ENCODE measurements around the gene MBOAT7. TPM values are rescaled to one million over a fixed set of nuclear protein-coding genes. Genes with fewer than 3 reads are reported as not detected.
A peak's percentile ranks its signal among the peaks of the same experiment; 100 is the strongest.
"Not testable (repeated sequence)": the region's sequence is repeated elsewhere in the genome, so short reads cannot be mapped to it uniquely, and the experiment has no call there.

The MBOAT7 gene
- 91.5 and 99.1 TPM in 2 replicates for total RNA-seq
- long read RNA-seq, transcript MBOAT7-201 (8 exons, 2,529 nt) = major isoform, 6 of 23 reads
- long read RNA-seq, transcript MBOAT7-212 (2 exons, 3,039 nt) = major isoform, 6 of 23 reads
- long read RNA-seq, partial matches to known transcripts = 4 of 23 reads
- long read RNA-seq, other reads (novel, unspliced or antisense) = 7 of 23 reads

- no peaks in the 10 kb centered on the region for H3K27me3 Mint-ChIP-seq
- peak within 1 kb of the TSS; percentile 88 for H3K4me3 Mint-ChIP-seq (ENCODE audit: low read depth)
- no peaks in the 10 kb centered on the region for H3K9me3 Mint-ChIP-seq (ENCODE audit: low read depth)
- peak; percentile 61 for TF ChIP-seq CTCF (IDR thresholded peaks at IDR 0.05; ENCODE audit: unreplicated experiment)
- H3K36me3 Mint-ChIP-seq (ENCODE audit: insufficient read depth) = peaks cover 10% of the 10 kb centered on the region
- peak within 1 kb of the TSS; percentile 99 for H3K27ac Mint-ChIP-seq
- H3K4me1 Mint-ChIP-seq (ENCODE audit: low read depth) = peaks cover 17% of the 10 kb centered on the region
- DNase-seq (ENCODE audit: low spot score, unreplicated experiment) = peak; percentile 88
These were observed at the start of gene MBOAT7 for GRCh38 chr19:54189145-54189734. MBOAT7 (minus strand) TSS chr19:54189580; CDS start chr19:54188508, 1,072 bp downstream.

- H3K4me1 Mint-ChIP-seq (ENCODE audit: low read depth) = peaks cover 2% of the 10 kb centered on the region
- H3K27me3 Mint-ChIP-seq = peaks cover 66% of the 10 kb centered on the region
- no peak for TF ChIP-seq CTCF (IDR thresholded peaks at IDR 0.05; ENCODE audit: unreplicated experiment)
- H3K4me3 Mint-ChIP-seq (ENCODE audit: low read depth) = no peak overlapping the region
- no peaks in the 10 kb centered on the region for H3K36me3 Mint-ChIP-seq (ENCODE audit: insufficient read depth)
- no peak overlapping the region for H3K27ac Mint-ChIP-seq
- peaks cover 7% of the 10 kb centered on the region for H3K9me3 Mint-ChIP-seq (ENCODE audit: low read depth)
- no peak for DNase-seq (ENCODE audit: low spot score, unreplicated experiment)
These were observed 44.6 kb upstream of the MBOAT7 start for GRCh38 chr19:54233941-54234340.

GRCh38 chr19:54231077-54231931, 41.9 kb upstream of the MBOAT7 start:
- peaks cover 16% of the 10 kb centered on the region for H3K9me3 Mint-ChIP-seq (ENCODE audit: low read depth)
- H3K4me3 Mint-ChIP-seq (ENCODE audit: low read depth) = no peak overlapping the region
- H3K27me3 Mint-ChIP-seq = peaks cover 53% of the 10 kb centered on the region
- TF ChIP-seq CTCF (IDR thresholded peaks at IDR 0.05; ENCODE audit: unreplicated experiment) = peak; percentile 100
- peaks cover 2% of the 10 kb centered on the region for H3K4me1 Mint-ChIP-seq (ENCODE audit: low read depth)
- DNase-seq (ENCODE audit: low spot score, unreplicated experiment) = peak; percentile 93
- no peak overlapping the region for H3K27ac Mint-ChIP-seq
- H3K36me3 Mint-ChIP-seq (ENCODE audit: insufficient read depth) = peaks cover 2% of the 10 kb centered on the region

GRCh38 chr19:54230031-54230430, 40.7 kb upstream of the MBOAT7 start:
- H3K36me3 Mint-ChIP-seq (ENCODE audit: insufficient read depth) = peaks cover 2% of the 10 kb centered on the region
- no peak overlapping the region for H3K4me3 Mint-ChIP-seq (ENCODE audit: low read depth)
- peaks cover 16% of the 10 kb centered on the region for H3K9me3 Mint-ChIP-seq (ENCODE audit: low read depth)
- peaks cover 60% of the 10 kb centered on the region for H3K27me3 Mint-ChIP-seq
- peaks cover 2% of the 10 kb centered on the region for H3K4me1 Mint-ChIP-seq (ENCODE audit: low read depth)
- no peak for TF ChIP-seq CTCF (IDR thresholded peaks at IDR 0.05; ENCODE audit: unreplicated experiment)
- no peak overlapping the region for H3K27ac Mint-ChIP-seq
- no peak for DNase-seq (ENCODE audit: low spot score, unreplicated experiment)

GRCh38 chr19:54229146-54229545, 39.8 kb upstream of the MBOAT7 start:
- Mint-ChIP-seq H3K4me3 (ENCODE audit: low read depth) (no peak overlapping the region), H3K36me3 (ENCODE audit: insufficient read depth) (peaks cover 2% of the 10 kb centered on the region), H3K27me3 (peaks cover 57% of the 10 kb centered on the region), H3K9me3 (ENCODE audit: low read depth) (peaks cover 11% of the 10 kb centered on the region), H3K4me1 (ENCODE audit: low read depth) (peaks cover 2% of the 10 kb centered on the region), H3K27ac (no peak overlapping the region)
- DNase-seq (ENCODE audit: low spot score, unreplicated experiment) = no peak
- no peak for TF ChIP-seq CTCF (IDR thresholded peaks at IDR 0.05; ENCODE audit: unreplicated experiment)

- not testable (repeated sequence) for DNase-seq (ENCODE audit: low spot score, unreplicated experiment); H3K27ac Mint-ChIP-seq; H3K4me3 Mint-ChIP-seq (ENCODE audit: low read depth); H3K36me3 Mint-ChIP-seq (ENCODE audit: insufficient read depth); H3K4me1 Mint-ChIP-seq (ENCODE audit: low read depth)
- Mint-ChIP-seq H3K27me3 (peaks cover 41% of the 10 kb centered on the region), H3K9me3 (ENCODE audit: low read depth) (peaks cover 11% of the 10 kb centered on the region)
These were observed 35.2 kb upstream of the MBOAT7 start for GRCh38 chr19:54224619-54225018.

GRCh38 chr19:54223937-54224281, 34.5 kb upstream of the MBOAT7 start:
- H3K36me3 Mint-ChIP-seq (ENCODE audit: insufficient read depth); H3K27ac Mint-ChIP-seq; H3K4me3 Mint-ChIP-seq (ENCODE audit: low read depth); DNase-seq (ENCODE audit: low spot score, unreplicated experiment); H3K4me1 Mint-ChIP-seq (ENCODE audit: low read depth); H3K9me3 Mint-ChIP-seq (ENCODE audit: low read depth): not testable (repeated sequence)
- H3K27me3 Mint-ChIP-seq = peaks cover 36% of the 10 kb centered on the region
